OCI-LY7 (cell line): ENCODE measurements around the gene GMCL1. TPM values are rescaled to one million over a fixed set of nuclear protein-coding genes. Genes with fewer than 3 reads are reported as not detected.

Experiments used
- BruUV-seq: library from RNA; stranded (reverse); fragments of 400-500 nt; replicated peaks from 2 replicates; lab custom pipeline; 2021; lab: Mats Ljungman, UMichigan
- CTCF ChIA-PET: fragments of 300-600 bp; sonication (Branson Sonifier 250); formaldehyde crosslinking; loops from one replicate; lab custom pipeline; 2022; ENCODE audit warnings: antibody characterized with exemption; ENCODE audit not compliant: unreplicated experiment; lab: Charles Lee
- POLR2A ChIA-PET: fragments of 300-600 bp; sonication (Branson Sonifier 250); formaldehyde crosslinking; loops from one replicate; lab custom pipeline; 2022; ENCODE audit warnings: antibody characterized with exemption; lab: Charles Lee
- DNase-seq: peaks from one replicate; pipeline ENCODE4 v3.0.0-alpha.2; 2015; ENCODE audit warnings: low spot score
- H2AFZ ChIP-seq: fragments of 200-600 bp; sonication (generic), shearing (Covaris generic); 2 replicates; pipeline ENCODE4 v1.6.1; 2014; ENCODE audit warnings: mild to moderate bottlenecking, antibody characterized with exemption, low read length, moderate library complexity
- H3K27ac ChIP-seq: fragments of 200-600 bp; sonication (generic); 2 replicates; pipeline ENCODE4 v1.5.1; 2014; ENCODE audit warnings: mixed run types, low read depth, mild to moderate bottlenecking, moderate library complexity, low read length, inconsistent platforms; ENCODE audit not compliant: poor library complexity, severe bottlenecking
- H3K36me3 ChIP-seq: fragments of 200-600 bp; sonication (generic); 2 replicates; pipeline ENCODE4 v1.6.1; 2014; ENCODE audit warnings: mild to moderate bottlenecking, antibody characterized with exemption, low read length, moderate library complexity, mixed read lengths; ENCODE audit not compliant: insufficient read depth
- H3K4me1 ChIP-seq: fragments of 200-600 bp; sonication (generic); 2 replicates; pipeline ENCODE4 v1.5.1; 2014; ENCODE audit warnings: mild to moderate bottlenecking, low read length; ENCODE audit not compliant: insufficient read depth, poor library complexity, severe bottlenecking
- H3K4me2 ChIP-seq: fragments of 200-600 bp; sonication (generic); 2 replicates; pipeline ENCODE4 v1.6.1; 2014; ENCODE audit warnings: mild to moderate bottlenecking, low read length
- H3K4me3 ChIP-seq: fragments of 200-600 bp; sonication (generic); 2 replicates; pipeline ENCODE4 v1.5.1; 2014; ENCODE audit warnings: mild to moderate bottlenecking, low read depth, low read length; ENCODE audit not compliant: poor library complexity, severe bottlenecking
- H3K79me2 ChIP-seq: fragments of 200-600 bp; sonication (generic); 2 replicates; pipeline ENCODE4 v1.6.1; 2016; ENCODE audit warnings: low read depth, mild to moderate bottlenecking, low read length, moderate library complexity, mixed read lengths; ENCODE audit not compliant: insufficient read depth
- H3K9me2 ChIP-seq: fragments of 200-600 bp; sonication (generic); 2 replicates; pipeline ENCODE4 v1.6.1; 2016; ENCODE audit warnings: mild to moderate bottlenecking, low read length, mixed read lengths; ENCODE audit not compliant: insufficient read depth
- H3K9me3 ChIP-seq: fragments of 200-600 bp; sonication (generic); 2 replicates; pipeline ENCODE4 v1.6.1; 2014; ENCODE audit warnings: mild to moderate bottlenecking, mixed run types, low read length, mixed read lengths
- H4K20me1 ChIP-seq: fragments of 200-600 bp; sonication (generic); 2 replicates; pipeline ENCODE4 v1.6.1; 2014; ENCODE audit warnings: mild to moderate bottlenecking, antibody characterized with exemption, low read length, moderate library complexity, mixed read lengths; ENCODE audit not compliant: insufficient read depth
- EZH2phosphoT487 ChIP-seq: fragments of 200-600 bp; sonication (generic); IDR thresholded peaks from 2 replicates; pipeline ENCODE4 v1.6.1; 2018; ENCODE audit warnings: low read depth, borderline replicate concordance, mild to moderate bottlenecking, mixed run types, antibody characterized with exemption, low read length, moderate library complexity, mixed read lengths
- intact Hi-C: fragments of 100-400 bp; cut with micrococcal nuclease; formaldehyde crosslinking; loops from one replicate; pipeline ENCODE4 v1.10.0; 2022; ENCODE audit not compliant: unreplicated experiment
- total RNA-seq, 2 experiments: library from RNA; depleted of rRNA in 1 of 2; stranded (reverse); fragments of >200 nt in 1 of 2; shearing (Covaris generic) in 1 of 2; gene quantifications; 2 replicates each; pipeline ENCODE4 v1.2.3, GENCODE V29; 2014 to 2022
- TF ChIP-seq, protein P1 (sequence below): fragments of 200-600 bp; sonication (generic); conservative IDR thresholded peaks from 2 replicates; pipeline ENCODE4 v1.5.1; 2014; ENCODE audit warnings: mild to moderate bottlenecking, antibody characterized with exemption, low read length, moderate library complexity, mixed read lengths

The GMCL1 gene
- total RNA-seq, 2 experiments from 2014 or later, result 14.4 to 25.9 TPM

GRCh38 chr2:69810550-69810949 is 18.9 kb upstream of the GMCL1 start:
- TF ChIP-seq EZH2phosphoT487, result no peak
- TF ChIP-seq, protein P1, sequence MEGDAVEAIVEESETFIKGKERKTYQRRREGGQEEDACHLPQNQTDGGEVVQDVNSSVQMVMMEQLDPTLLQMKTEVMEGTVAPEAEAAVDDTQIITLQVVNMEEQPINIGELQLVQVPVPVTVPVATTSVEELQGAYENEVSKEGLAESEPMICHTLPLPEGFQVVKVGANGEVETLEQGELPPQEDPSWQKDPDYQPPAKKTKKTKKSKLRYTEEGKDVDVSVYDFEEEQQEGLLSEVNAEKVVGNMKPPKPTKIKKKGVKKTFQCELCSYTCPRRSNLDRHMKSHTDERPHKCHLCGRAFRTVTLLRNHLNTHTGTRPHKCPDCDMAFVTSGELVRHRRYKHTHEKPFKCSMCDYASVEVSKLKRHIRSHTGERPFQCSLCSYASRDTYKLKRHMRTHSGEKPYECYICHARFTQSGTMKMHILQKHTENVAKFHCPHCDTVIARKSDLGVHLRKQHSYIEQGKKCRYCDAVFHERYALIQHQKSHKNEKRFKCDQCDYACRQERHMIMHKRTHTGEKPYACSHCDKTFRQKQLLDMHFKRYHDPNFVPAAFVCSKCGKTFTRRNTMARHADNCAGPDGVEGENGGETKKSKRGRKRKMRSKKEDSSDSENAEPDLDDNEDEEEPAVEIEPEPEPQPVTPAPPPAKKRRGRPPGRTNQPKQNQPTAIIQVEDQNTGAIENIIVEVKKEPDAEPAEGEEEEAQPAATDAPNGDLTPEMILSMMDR, result no peak
- intact Hi-C loops, result no loop called here

DNA sequence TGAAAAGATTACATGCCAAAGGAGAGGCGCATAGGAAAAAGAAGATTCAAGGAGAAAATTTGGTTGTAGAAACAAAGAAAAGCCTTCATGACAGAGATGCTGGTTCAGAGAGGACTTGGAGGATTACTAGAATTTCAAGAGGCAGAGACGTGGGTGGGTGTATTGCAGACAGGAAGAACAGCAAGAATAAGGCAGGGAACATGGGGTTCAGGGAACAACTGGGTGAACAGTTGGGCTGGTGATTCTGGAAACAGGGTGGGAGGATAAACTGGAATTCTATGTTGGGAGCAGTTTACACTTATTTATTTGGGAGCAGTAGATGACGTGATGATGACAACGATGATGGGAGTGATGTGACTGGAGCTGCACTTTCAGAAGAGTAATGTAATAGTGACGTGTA is 18.4 kb upstream of the GMCL1 start:
- Histone ChIP-seq H3K4me2 (no peak overlapping the region), H3K79me2 (no peaks in the 10 kb centered on the region), H4K20me1 (no peaks in the 10 kb centered on the region), H3K4me1 (no peaks in the 10 kb centered on the region), H3K9me3 (no peaks in the 10 kb centered on the region), H3K36me3 (no peaks in the 10 kb centered on the region), H2AFZ (no peak overlapping the region), H3K9me2 (no peaks in the 10 kb centered on the region), H3K4me3 (no peak overlapping the region), H3K27ac (no peak overlapping the region)
- no peak for TF ChIP-seq EZH2phosphoT487
- TF ChIP-seq, protein P1, result no peak
- ChIA-PET POLR2A (interaction anchor here (1.4 kb wide), 1 partner anchor 15 kb away, joined by 3 read pairs; no protein-coding TSS in a partner anchor), CTCF (interaction anchor here (1.2 kb wide), 1 partner anchor 86 kb away, joined by 6 read pairs; no protein-coding TSS in a partner anchor)
- intact Hi-C loops, result no loop called here
- BruUV-seq, result no TSS peak
- DNase-seq, result no peak

More at GRCh38 chr2:69810550-69810949, 18.9 kb upstream of the GMCL1 start:
- POLR2A ChIA-PET, result interaction anchor here (1.0 to 1.4 kb wide), 2 partner anchors 14 to 86 kb away, joined by 3 read pairs; no protein-coding TSS in a partner anchor
- Histone ChIP-seq H2AFZ (no peak overlapping the region), H3K4me1 (no peaks in the 10 kb centered on the region), H3K4me3 (no peak overlapping the region), H4K20me1 (no peaks in the 10 kb centered on the region), H3K27ac (no peak overlapping the region), H3K79me2 (no peaks in the 10 kb centered on the region), H3K9me3 (no peaks in the 10 kb centered on the region), H3K9me2 (no peaks in the 10 kb centered on the region), H3K36me3 (no peaks in the 10 kb centered on the region), H3K4me2 (no peak overlapping the region)
- no TSS peak for BruUV-seq
- no peak for DNase-seq
- CTCF ChIA-PET, result no interaction called here

DNA sequence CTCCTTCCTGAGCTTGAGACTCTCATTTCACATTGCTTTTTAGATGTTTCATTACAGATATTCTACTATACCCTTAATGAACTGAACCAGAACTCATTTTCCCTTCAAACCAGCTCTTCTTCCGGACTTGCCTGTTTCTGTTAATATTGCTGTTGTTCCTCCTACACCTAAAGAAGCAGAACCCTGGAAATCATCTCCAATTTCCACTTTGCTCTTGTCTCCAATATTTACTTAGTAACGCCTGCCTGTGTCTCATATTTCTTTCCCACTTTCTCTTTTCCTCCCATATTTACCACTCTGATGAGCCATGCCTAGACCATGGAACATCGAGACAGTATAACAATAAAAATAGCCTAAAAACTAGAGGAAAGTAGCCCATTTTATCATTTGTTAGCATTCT is 17.9 kb upstream of the GMCL1 start:
- peaks cover under 1% of the 10 kb centered on the region for H3K4me1 ChIP-seq
- H3K9me2 ChIP-seq, result no peaks in the 10 kb centered on the region
- BruUV-seq, result no TSS peak
- H3K9me3 ChIP-seq, result no peaks in the 10 kb centered on the region
- no peak for DNase-seq
- no peak overlapping the region for H2AFZ ChIP-seq
- H3K79me2 ChIP-seq, result no peaks in the 10 kb centered on the region
- H3K4me2 ChIP-seq, result no peak overlapping the region
- TF ChIP-seq, protein P1, result no peak
- TF ChIP-seq EZH2phosphoT487, result no peak
- ChIA-PET CTCF (interaction anchor here (1.2 kb wide), 1 partner anchor 87 kb away, joined by 6 read pairs; no protein-coding TSS in a partner anchor), POLR2A (interaction anchor here (0.9 to 1.4 kb wide), 3 partner anchors 12 to 22 kb away, joined by 3 to 7 read pairs (median 4); no protein-coding TSS in a partner anchor)
- no peak overlapping the region for H3K27ac ChIP-seq
- no peak overlapping the region for H3K4me3 ChIP-seq
- H4K20me1 ChIP-seq, result no peaks in the 10 kb centered on the region
- intact Hi-C loops, result no loop called here
- H3K36me3 ChIP-seq, result no peaks in the 10 kb centered on the region
